ENCODE measurements around the gene LRRTM2. TPM values are rescaled to one million over a fixed set of nuclear protein-coding genes. Genes with fewer than 3 reads are reported as not detected.
A peak's percentile ranks its signal among the peaks of the same experiment; 100 is the strongest.
"Not testable (repeated sequence)": the region's sequence is repeated elsewhere in the genome, so short reads cannot be mapped to it uniquely, and the experiment has no call there.

Gene LRRTM2
- total RNA-seq = 0.51 TPM

- DNase-seq = peak; percentile 93
Observed at GRCh38 chr5:138874771-138875551, at the start of gene LRRTM2. LRRTM2 (minus strand) TSS chr5:138875335; CDS start chr5:138874911, 424 bp downstream.

- no peak for DNase-seq
Observed at GRCh38 chr5:138922494-138922893, 47.4 kb upstream of the LRRTM2 start.

GRCh38 chr5:138921362-138921761 is 46.2 kb upstream of the LRRTM2 start:
- not testable (repeated sequence) for DNase-seq

GRCh38 chr5:138920181-138920580 is 45.0 kb upstream of the LRRTM2 start:
- DNase-seq = no peak

GRCh38 chr5:138918686-138919085 is 43.6 kb upstream of the LRRTM2 start:
- DNase-seq = no peak

GRCh38 chr5:138914338-138914737 is 39.2 kb upstream of the LRRTM2 start:
- DNase-seq = no peak

- no peak for DNase-seq
Observed at GRCh38 chr5:138913773-138914172, 38.6 kb upstream of the LRRTM2 start.

GRCh38 chr5:138912093-138912492 is 37.0 kb upstream of the LRRTM2 start:
- no peak for DNase-seq

GRCh38 chr5:138911441-138911840 is 36.3 kb upstream of the LRRTM2 start:
- DNase-seq = no peak

GRCh38 chr5:138910546-138911185 is 35.5 kb upstream of the LRRTM2 start:
- no peak for DNase-seq

GRCh38 chr5:138909734-138910133 is 34.6 kb upstream of the LRRTM2 start:
- DNase-seq = no peak

GRCh38 chr5:138905541-138905940 is 30.4 kb upstream of the LRRTM2 start:
- DNase-seq = no peak

- no peak for DNase-seq
Observed at GRCh38 chr5:138903130-138903775, 28.1 kb upstream of the LRRTM2 start.

- DNase-seq = no peak
Observed at GRCh38 chr5:138901716-138902115, 26.6 kb upstream of the LRRTM2 start.

- DNase-seq = no peak
Observed at GRCh38 chr5:138900281-138900965, 25.3 kb upstream of the LRRTM2 start.

- no peak for DNase-seq
Observed at GRCh38 chr5:138898742-138899141, 23.6 kb upstream of the LRRTM2 start.

GRCh38 chr5:138898299-138898698 is 23.2 kb upstream of the LRRTM2 start:
- no peak for DNase-seq

GRCh38 chr5:138895918-138896317 is 20.8 kb upstream of the LRRTM2 start:
- DNase-seq = no peak

GRCh38 chr5:138890644-138891043 is 15.5 kb upstream of the LRRTM2 start:
- DNase-seq = no peak

GRCh38 chr5:138889994-138890393 is 14.9 kb upstream of the LRRTM2 start:
- DNase-seq = no peak

GRCh38 chr5:138884554-138884953 is 9.4 kb upstream of the LRRTM2 start:
- DNase-seq = no peak

- no peak for DNase-seq
Observed at GRCh38 chr5:138884094-138884493, 9.0 kb upstream of the LRRTM2 start.

- no peak for DNase-seq
Observed at GRCh38 chr5:138883211-138883610, 8.1 kb upstream of the LRRTM2 start.
